Spleen (tissue), 11 donors: ENCODE data around the gene CPLX3. TPM values are rescaled to one million over a fixed set of nuclear protein-coding genes. Genes with fewer than 3 reads are reported as not detected.

Experiments used
- DNase-seq: peaks from one replicate; pipeline ENCODE4 v3.0.0-alpha.2; 2020
- H3K27ac ChIP-seq, 8 donors: fragments of 200-600 bp; sonication (generic) in 7 of 8; 1 replicate in 4 of 8; 2 replicates in 4 of 8; pipeline versions ENCODE4 v1.5.0 to v1.8.0; 2016 to 2021; ENCODE audit warnings: inconsistent platforms in 4 of 8, mild to moderate bottlenecking in 4 of 8, moderate library complexity in 1 of 8
- H3K27me3 ChIP-seq, 7 donors: fragments of 200-600 bp; sonication (generic) in 6 of 7; replicated peaks in 1 of 7; 1 replicate in 4 of 7; 2 replicates in 3 of 7; pipeline versions ENCODE4 v1.5.0 to v1.8.0; 2016 to 2021; ENCODE audit warnings: inconsistent platforms in 3 of 7, mild to moderate bottlenecking in 1 of 7
- H3K36me3 ChIP-seq, 6 donors: fragments of 200-600 bp; sonication (generic) in 5 of 6; 1 replicate in 4 of 6; 2 replicates in 2 of 6; pipeline versions ENCODE4 v1.5.0 to v1.8.0; 2016 to 2021; ENCODE audit warnings: inconsistent platforms in 2 of 6
- H3K4me1 ChIP-seq, 6 donors: fragments of 200-600 bp; sonication (generic) in 5 of 6; 1 replicate in 3 of 6; 2 replicates in 3 of 6; pipeline versions ENCODE4 v1.5.0 to v1.8.0; 2016 to 2021; ENCODE audit warnings: inconsistent platforms in 3 of 6
- H3K4me3 ChIP-seq, 8 donors: fragments of 200-600 bp; sonication (generic) in 7 of 8; 1 replicate in 4 of 8; 2 replicates in 4 of 8; pipeline versions ENCODE4 v1.5.0 to v1.8.0; 2016 to 2021; ENCODE audit warnings: inconsistent platforms in 4 of 8, mild to moderate bottlenecking in 4 of 8, moderate library complexity in 2 of 8
- H3K9me3 ChIP-seq, 8 donors: fragments of 200-600 bp; sonication (generic) in 7 of 8; 1 replicate in 4 of 8; 2 replicates in 4 of 8; pipeline versions ENCODE4 v1.5.0 to v1.8.0; 2016 to 2021; ENCODE audit warnings: inconsistent platforms in 4 of 8
- POLR2A ChIP-seq, 3 donors: fragments of 450-650 bp; IDR thresholded peaks; one replicate each; pipeline ENCODE4 v1.5.1; 2017; ENCODE audit warnings: antibody characterized with exemption in 3 of 3, mild to moderate bottlenecking in 1 of 3
- POLR2AphosphoS5 ChIP-seq, 3 donors: sonication (generic); formaldehyde crosslinking; IDR thresholded peaks; one replicate each; pipeline ENCODE4 v1.5.1; 2017; ENCODE audit warnings: antibody characterized with exemption in 3 of 3
- WGBS, 5 donors: extraction: QIAGEN DNeasy Blood & Tissue Kit in 3 of 5; methylation state at CpG; one replicate each; pipeline versions ENCODE4 v1.1.5 to v1.1.7; 2013 to 2018; 5-methylcytosine and 5-hydroxymethylcytosine counted together
- intact Hi-C: fragments of 100-400 bp; cut with DNase I; formaldehyde crosslinking; loops from one replicate; pipeline ENCODE4 v1.15.0; 2023; ENCODE audit warnings: low total_unique reads
- polyA plus RNA-seq, 3 donors: library from polyadenylated mRNA; stranded (reverse); fragments of 200-250 nt; gene quantifications; one replicate each; pipeline ENCODE4 v1.2.1, GENCODE V29; 2013
- total RNA-seq, 7 donors: library from RNA; depleted of rRNA in 3 of 7; stranded (reverse); fragments of >200 nt in 3 of 7; fragmentation: NEBNext Ultra II Directional in 4 of 7; extraction: Animal tissue kit (Norgen Biotek cat#: 25700) in 4 of 7; gene quantifications; one replicate each; pipeline versions ENCODE4 v1.1.0 to v1.2.1, GENCODE V29; 2016 to 2021
- TF ChIP-seq, protein P1 (sequence below), 11 experiments: fragments of 200-600 bp in 7 of 11; fragments of 450-650 bp in 4 of 11; sonication (generic) in 4 of 11; IDR thresholded peaks in 8 of 11; conservative IDR thresholded peaks in 3 of 11; 1 replicate in 7 of 11; 2 replicates in 4 of 11; pipeline versions ENCODE4 v1.4.0 to v1.8.0; 2016 to 2021; ENCODE audit warnings: antibody characterized with exemption in 11 of 11, inconsistent platforms in 4 of 11, mild to moderate bottlenecking in 1 of 11
- donor health status: healthy with polysubstance abuse.
- donor health status: DM: no; HTN: no; CAD: no; lungs with moderate emphysema.
- donor health status: DM: no; HTN: no; CAD: no.
- donor health status: Bipolar disorder and iron deficiency.
- donor health status: healthy.
- donor health status: DM: no; HTN: no; CAD: no.
- donor health status: DM: yes; HTN: yes; CAD: no.

Gene CPLX3
- total and polyA plus RNA-seq, 10 donors: 17.7 to 207 (median 39.1) TPM

DNA sequence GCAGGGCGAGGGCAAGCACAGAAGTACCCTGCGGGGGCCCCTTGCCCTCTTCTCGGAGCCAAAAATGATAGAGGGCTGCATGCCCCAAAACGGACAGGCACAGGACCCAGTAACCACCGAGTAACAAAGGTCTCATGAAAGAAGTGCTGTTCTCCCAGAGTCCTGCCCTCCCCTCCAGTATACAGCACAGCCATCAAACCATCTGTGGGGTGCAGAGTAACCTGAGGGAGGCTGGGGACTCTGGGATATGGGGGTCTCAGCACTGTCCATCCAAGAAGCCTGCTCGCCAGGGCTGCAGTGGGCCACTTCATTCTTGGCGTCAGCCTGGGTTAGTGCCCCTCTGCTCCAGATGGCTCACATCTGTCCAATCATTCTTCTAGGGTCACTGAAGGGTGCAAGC lies 10.4 kb downstream of the CPLX3 start:
- Histone ChIP-seq H3K27me3 (no peaks in the 10 kb centered on the region), H3K4me1 (peaks cover 2 to 34% (median 11%) of the 10 kb centered on the region in 6 donors), H3K4me3 (no peak overlapping the region), H3K9me3 (no peaks in the 10 kb centered on the region), H3K27ac (no peak overlapping the region), H3K36me3 (peaks cover 0 to 66% (median 27%) of the 10 kb centered on the region in 6 donors)
- intact Hi-C loops: no loop called here
- DNase-seq: no peak
- no peak for TF ChIP-seq POLR2AphosphoS5 (IDR thresholded peaks at IDR 0.05)
- TF ChIP-seq POLR2A (IDR thresholded peaks at IDR 0.05): no peak
- TF ChIP-seq, protein P1, sequence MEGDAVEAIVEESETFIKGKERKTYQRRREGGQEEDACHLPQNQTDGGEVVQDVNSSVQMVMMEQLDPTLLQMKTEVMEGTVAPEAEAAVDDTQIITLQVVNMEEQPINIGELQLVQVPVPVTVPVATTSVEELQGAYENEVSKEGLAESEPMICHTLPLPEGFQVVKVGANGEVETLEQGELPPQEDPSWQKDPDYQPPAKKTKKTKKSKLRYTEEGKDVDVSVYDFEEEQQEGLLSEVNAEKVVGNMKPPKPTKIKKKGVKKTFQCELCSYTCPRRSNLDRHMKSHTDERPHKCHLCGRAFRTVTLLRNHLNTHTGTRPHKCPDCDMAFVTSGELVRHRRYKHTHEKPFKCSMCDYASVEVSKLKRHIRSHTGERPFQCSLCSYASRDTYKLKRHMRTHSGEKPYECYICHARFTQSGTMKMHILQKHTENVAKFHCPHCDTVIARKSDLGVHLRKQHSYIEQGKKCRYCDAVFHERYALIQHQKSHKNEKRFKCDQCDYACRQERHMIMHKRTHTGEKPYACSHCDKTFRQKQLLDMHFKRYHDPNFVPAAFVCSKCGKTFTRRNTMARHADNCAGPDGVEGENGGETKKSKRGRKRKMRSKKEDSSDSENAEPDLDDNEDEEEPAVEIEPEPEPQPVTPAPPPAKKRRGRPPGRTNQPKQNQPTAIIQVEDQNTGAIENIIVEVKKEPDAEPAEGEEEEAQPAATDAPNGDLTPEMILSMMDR (IDR thresholded peaks at IDR 0.05 in 8 of 11, conservative IDR thresholded peaks at IDR 0.05 in 3 of 11): no peak
- 88 to 95% (median 92%) methylated on average over 6 to 7 of the region's 7 CpGs for WGBS, 5 donors

DNA sequence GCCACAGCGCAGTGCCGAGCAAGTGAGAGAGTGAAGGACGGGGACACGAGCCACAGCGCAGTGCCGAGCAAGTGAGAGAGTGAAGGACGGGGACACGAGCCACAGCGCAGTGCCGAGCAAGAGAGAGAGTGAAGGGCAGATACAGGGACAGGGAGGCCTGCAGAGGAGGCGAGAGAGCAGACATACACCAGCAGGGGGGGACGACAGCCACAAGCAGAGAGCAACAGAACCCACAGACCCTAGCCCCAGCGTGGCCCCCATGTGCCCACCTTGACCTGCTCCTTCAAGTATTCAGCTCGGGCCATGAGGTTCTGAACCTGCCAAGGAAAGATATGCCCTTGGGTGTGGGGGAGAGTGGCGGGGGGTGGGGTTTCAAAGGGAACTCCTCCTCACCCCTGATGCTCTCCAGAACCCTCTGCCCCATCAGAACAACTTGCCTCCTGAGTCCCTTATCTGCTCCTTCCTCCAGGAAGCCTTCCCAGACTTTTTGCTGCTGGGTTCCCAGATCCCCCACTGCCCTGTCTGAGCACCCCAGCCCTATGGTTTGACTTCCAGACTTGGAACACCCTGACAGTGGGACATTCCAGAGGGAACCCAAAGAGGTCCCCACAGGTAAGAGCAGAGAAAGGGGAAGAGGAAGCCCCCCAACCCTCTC lies 11.2 kb downstream of the CPLX3 start:
- Histone ChIP-seq H3K36me3 (peaks cover 0 to 68% (median 27%) of the 10 kb centered on the region in 6 donors), H3K9me3 (no peaks in the 10 kb centered on the region), H3K4me3 (no peak overlapping the region), H3K27me3 (no peaks in the 10 kb centered on the region), H3K4me1 (peaks cover 9 to 41% (median 18%) of the 10 kb centered on the region in 6 donors), H3K27ac (no peak overlapping the region)
- no peak for DNase-seq
- TF ChIP-seq POLR2AphosphoS5 (IDR thresholded peaks at IDR 0.05): no peak
- TF ChIP-seq POLR2A (IDR thresholded peaks at IDR 0.05): no peak
- TF ChIP-seq, protein P1 (IDR thresholded peaks at IDR 0.05 in 8 of 11, conservative IDR thresholded peaks at IDR 0.05 in 3 of 11): no peak
- 80 to 90% (median 83%) methylated on average over 15 of the region's 15 CpGs for WGBS, 5 donors
- intact Hi-C loops: no loop called here

DNA sequence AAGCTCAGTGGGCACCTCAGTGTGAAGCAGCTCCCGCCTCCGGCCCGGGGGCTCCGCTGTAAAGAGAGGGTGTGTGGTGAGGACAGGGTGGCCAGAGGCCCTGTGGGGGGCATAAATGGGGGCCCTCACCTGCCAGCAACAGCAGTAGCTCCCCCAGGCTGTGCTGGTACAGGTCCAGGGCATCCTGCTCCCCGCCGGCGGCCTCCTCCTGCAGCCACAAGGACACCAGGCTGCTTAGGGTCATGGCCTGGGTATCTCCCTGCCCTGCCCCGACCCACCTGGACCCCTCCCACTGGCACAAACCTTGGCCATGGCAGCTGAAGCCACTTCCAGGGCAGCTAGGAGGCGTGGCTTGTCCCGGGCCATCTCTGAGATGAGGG lies 11.7 kb downstream of the CPLX3 start:
- 87 to 94% (median 88%) methylated on average over 6 to 10 of the region's 10 CpGs for WGBS, 5 donors
- Histone ChIP-seq H3K4me1 (peaks cover 9 to 39% (median 19%) of the 10 kb centered on the region in 6 donors), H3K9me3 (no peaks in the 10 kb centered on the region), H3K27me3 (no peaks in the 10 kb centered on the region), H3K4me3 (no peak overlapping the region), H3K27ac (no peak overlapping the region), H3K36me3 (peaks cover 0 to 68% (median 27%) of the 10 kb centered on the region in 6 donors)
- no peak for DNase-seq
- intact Hi-C loops: no loop called here
- no peak for TF ChIP-seq POLR2A (IDR thresholded peaks at IDR 0.05)
- TF ChIP-seq POLR2AphosphoS5 (IDR thresholded peaks at IDR 0.05): peak in 1 of 3 donors; percentile 40

DNA sequence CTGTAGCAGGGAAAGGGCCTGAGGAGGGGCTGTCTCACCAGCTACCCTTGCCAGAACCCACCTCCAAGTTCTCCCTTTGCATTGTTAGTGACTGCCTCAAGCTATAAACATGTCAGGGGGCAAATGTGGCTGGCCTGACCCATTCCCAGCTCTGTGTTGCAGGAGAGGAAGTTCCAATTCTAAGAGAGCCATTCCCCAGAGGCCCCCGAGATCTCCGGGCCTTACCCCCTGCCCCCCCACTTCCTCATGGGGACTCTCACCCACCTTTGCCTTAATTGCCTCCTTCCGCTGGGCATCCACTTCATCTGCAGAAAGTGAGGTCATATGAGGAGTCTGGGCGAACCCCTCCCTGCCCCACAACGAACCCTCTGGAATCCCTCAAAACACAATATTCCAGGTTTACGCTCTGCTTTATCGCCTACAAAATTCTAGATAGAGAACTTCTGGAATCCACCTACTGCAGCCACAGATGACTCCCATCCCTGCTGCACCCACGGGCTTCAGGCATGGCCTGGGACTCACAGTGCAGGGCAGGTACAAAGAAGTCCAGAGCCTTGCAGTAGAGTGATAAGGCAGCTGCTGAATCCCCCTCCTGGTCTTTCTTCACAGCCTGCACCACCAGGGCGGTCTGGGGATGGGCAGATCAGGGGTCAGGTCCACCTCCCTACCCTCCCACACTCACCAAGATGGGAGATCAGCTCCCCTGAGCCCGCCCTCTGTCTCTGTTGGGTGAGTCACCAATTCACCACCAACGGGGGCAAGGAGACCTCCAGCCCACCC lies 12.5 kb downstream of the CPLX3 start:
- Histone ChIP-seq H3K4me3 (no peak overlapping the region), H3K27ac (no peak overlapping the region), H3K27me3 (no peaks in the 10 kb centered on the region), H3K4me1 (peaks cover 16 to 41% (median 26%) of the 10 kb centered on the region in 6 donors), H3K36me3 (peaks cover 0 to 68% (median 27%) of the 10 kb centered on the region in 6 donors), H3K9me3 (no peaks in the 10 kb centered on the region)
- no peak for DNase-seq
- TF ChIP-seq POLR2AphosphoS5 (IDR thresholded peaks at IDR 0.05): no peak
- TF ChIP-seq, protein P1 (IDR thresholded peaks at IDR 0.05 in 8 of 11, conservative IDR thresholded peaks at IDR 0.05 in 3 of 11): no peak
- 82 to 91% (median 86%) methylated on average over 7 to 11 of the region's 11 CpGs for WGBS, 5 donors
- intact Hi-C loops: no loop called here
